PC-3 (cell line): ENCODE results near the gene FMNL3.

Experiments
- EZH2 ChIP-seq: fragments of 300-600 bp; sonication (generic); IDR thresholded peaks from one replicate; pipeline ENCODE4 v1.6.1; 2017; ENCODE audit warnings: antibody characterized with exemption, mild to moderate bottlenecking, low read length; ENCODE audit not compliant: unreplicated experiment
- EZH2phosphoT487 ChIP-seq: fragments of 300-600 bp; sonication (generic); IDR thresholded peaks from 2 replicates; pipeline ENCODE4 v1.6.1; 2018; ENCODE audit warnings: mild to moderate bottlenecking, antibody characterized with exemption, low read length, borderline replicate concordance
- TF ChIP-seq, protein P1 (sequence below): fragments of 300-600 bp; sonication (generic); conservative IDR thresholded peaks from 2 replicates; pipeline ENCODE4 v1.5.1; 2017; ENCODE audit warnings: antibody characterized with exemption, low read depth, mild to moderate bottlenecking, low read length

DNA sequence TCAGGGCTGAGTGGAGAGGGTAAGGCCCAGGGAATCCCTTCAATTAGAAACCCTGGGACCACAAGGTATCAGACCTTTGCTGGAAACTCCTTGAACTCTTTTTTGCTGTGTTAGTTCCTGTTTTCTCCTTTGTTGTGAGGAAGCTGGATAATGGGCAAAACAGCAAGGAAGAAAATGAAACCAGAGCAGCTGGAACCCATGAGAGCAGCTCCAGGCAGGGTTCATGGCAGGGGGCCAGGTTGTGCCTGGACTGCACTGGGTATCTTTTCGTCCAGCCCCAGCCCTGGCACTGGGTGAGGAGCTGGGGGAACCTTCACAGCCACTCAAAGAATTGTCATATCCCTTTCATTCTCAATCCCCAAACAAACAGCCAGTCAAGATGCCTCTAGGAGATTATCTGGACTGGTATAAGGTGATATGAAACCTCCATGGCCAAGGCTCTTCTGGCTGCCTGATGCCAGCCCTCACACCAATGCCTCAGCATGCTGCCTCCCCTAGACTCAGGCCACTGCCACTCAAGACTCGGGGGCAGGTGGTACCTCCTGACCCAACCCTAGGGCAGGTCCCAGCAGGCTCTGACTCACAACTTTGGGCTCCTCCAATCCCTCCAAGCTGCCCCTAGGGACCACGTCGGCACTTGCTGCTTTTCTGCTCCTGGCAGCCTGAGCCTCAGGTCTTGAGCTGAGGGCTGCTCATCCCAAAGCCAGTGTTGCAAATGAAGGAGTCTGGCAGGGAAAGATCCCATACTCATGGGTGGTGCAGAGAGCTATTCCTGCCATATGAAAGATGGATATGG is 118.3 kb downstream of the FMNL3 start:
- TF ChIP-seq, protein P1, sequence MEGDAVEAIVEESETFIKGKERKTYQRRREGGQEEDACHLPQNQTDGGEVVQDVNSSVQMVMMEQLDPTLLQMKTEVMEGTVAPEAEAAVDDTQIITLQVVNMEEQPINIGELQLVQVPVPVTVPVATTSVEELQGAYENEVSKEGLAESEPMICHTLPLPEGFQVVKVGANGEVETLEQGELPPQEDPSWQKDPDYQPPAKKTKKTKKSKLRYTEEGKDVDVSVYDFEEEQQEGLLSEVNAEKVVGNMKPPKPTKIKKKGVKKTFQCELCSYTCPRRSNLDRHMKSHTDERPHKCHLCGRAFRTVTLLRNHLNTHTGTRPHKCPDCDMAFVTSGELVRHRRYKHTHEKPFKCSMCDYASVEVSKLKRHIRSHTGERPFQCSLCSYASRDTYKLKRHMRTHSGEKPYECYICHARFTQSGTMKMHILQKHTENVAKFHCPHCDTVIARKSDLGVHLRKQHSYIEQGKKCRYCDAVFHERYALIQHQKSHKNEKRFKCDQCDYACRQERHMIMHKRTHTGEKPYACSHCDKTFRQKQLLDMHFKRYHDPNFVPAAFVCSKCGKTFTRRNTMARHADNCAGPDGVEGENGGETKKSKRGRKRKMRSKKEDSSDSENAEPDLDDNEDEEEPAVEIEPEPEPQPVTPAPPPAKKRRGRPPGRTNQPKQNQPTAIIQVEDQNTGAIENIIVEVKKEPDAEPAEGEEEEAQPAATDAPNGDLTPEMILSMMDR: no peak
- TF ChIP-seq EZH2: no peak
- no peak for TF ChIP-seq EZH2phosphoT487
